Thoracic aorta (tissue), 2 donors: ENCODE data around the gene TINCR. TPM values are rescaled to one million over a fixed set of nuclear protein-coding genes. Genes with fewer than 3 reads are reported as not detected.
"Not testable (repeated sequence)": the region's sequence is repeated elsewhere in the genome, so short reads cannot be mapped to it uniquely, and the experiment has no call there.

Source experiments
- ATAC-seq: fragments of 150-250 bp; one replicate; pipeline ENCODE4 v1.8.0; 2017; ENCODE audit warnings: low read depth; ENCODE audit not compliant: insufficient number of reproducible peaks, low FRiP score
- DNase-seq: peaks from one replicate; pipeline ENCODE4 v3.0.0-alpha.2; 2020; ENCODE audit warnings: low spot score
- H3K27ac ChIP-seq, 2 donors: fragments of 200-600 bp; sonication (generic); 1 replicate in 1 of 2; 2 replicates in 1 of 2; pipeline ENCODE4 v1.5.1; 2016; ENCODE audit warnings: mild to moderate bottlenecking in 2 of 2, moderate library complexity in 2 of 2
- H3K27me3 ChIP-seq: fragments of 200-600 bp; sonication (generic); replicated peaks from 2 replicates; pipeline ENCODE4 v1.6.0; 2016; ENCODE audit warnings: mild to moderate bottlenecking; ENCODE audit not compliant: insufficient read depth
- H3K36me3 ChIP-seq: fragments of 200-600 bp; sonication (generic); one replicate; pipeline ENCODE4 v1.5.1; 2016
- H3K4me1 ChIP-seq, 2 donors: fragments of 200-600 bp; sonication (generic); 1 replicate in 1 of 2; 2 replicates in 1 of 2; pipeline versions ENCODE4 v1.5.1 to v1.6.0; 2016; ENCODE audit warnings: low read depth in 2 of 2, mild to moderate bottlenecking in 1 of 2; ENCODE audit not compliant: control insufficient read depth in 1 of 2
- H3K4me3 ChIP-seq: fragments of 200-600 bp; sonication (generic); 2 replicates; pipeline ENCODE4 v1.5.1; 2016; ENCODE audit warnings: mild to moderate bottlenecking
- H3K9me3 ChIP-seq: fragments of 200-600 bp; sonication (generic); 2 replicates; pipeline ENCODE4 v1.5.1; 2016
- total RNA-seq, 2 donors: library from RNA; depleted of rRNA; stranded (reverse); fragments of >200 nt; gene quantifications; one replicate each; pipeline versions ENCODE4 v1.1.0 to v1.2.3, GENCODE V29; 2016
- TF ChIP-seq, protein P1 (sequence below): fragments of 200-600 bp; sonication (generic); IDR thresholded peaks from one replicate; pipeline ENCODE4 v1.5.1; 2019; ENCODE audit warnings: antibody characterized with exemption

The TINCR gene
- total RNA-seq, 2 donors from 2014 or later = 0.56 to 2.0 TPM

DNA sequence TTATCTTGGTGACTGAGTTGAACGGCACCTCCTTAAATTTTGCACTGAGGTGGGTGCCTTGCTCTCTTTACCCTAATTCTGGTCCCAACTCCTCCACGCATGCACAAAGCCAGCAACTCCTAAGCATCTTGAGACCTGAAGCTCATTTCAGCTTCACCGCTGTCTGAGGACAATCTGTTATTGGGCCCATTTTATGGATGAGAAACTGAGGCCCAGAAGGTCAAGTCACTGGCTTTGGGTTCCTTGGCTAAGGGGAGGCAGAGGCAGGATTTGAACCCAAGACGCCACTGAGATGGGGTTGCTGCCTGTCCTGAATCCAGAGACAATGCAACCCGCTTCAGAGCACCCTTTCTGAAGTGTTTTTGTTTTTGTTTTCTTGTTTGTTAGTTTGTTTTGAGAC lies 22.7 kb downstream of the TINCR start:
- Histone ChIP-seq H3K36me3 (no peaks in the 10 kb centered on the region), H3K4me3 (no peak overlapping the region), H3K9me3 (no peaks in the 10 kb centered on the region), H3K4me1 (no peaks in the 10 kb centered on the region), H3K27ac (no peak overlapping the region), H3K27me3 (no peaks in the 10 kb centered on the region)
- TF ChIP-seq, protein P1, sequence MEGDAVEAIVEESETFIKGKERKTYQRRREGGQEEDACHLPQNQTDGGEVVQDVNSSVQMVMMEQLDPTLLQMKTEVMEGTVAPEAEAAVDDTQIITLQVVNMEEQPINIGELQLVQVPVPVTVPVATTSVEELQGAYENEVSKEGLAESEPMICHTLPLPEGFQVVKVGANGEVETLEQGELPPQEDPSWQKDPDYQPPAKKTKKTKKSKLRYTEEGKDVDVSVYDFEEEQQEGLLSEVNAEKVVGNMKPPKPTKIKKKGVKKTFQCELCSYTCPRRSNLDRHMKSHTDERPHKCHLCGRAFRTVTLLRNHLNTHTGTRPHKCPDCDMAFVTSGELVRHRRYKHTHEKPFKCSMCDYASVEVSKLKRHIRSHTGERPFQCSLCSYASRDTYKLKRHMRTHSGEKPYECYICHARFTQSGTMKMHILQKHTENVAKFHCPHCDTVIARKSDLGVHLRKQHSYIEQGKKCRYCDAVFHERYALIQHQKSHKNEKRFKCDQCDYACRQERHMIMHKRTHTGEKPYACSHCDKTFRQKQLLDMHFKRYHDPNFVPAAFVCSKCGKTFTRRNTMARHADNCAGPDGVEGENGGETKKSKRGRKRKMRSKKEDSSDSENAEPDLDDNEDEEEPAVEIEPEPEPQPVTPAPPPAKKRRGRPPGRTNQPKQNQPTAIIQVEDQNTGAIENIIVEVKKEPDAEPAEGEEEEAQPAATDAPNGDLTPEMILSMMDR = no peak
- ATAC-seq (no peak), DNase-seq (no peak)

GRCh38 chr19:5542665-5543064 lies 25.1 kb downstream of the TINCR start:
- no peaks in the 10 kb centered on the region for H3K27me3 ChIP-seq
- no peaks in the 10 kb centered on the region for H3K36me3 ChIP-seq
- no peak overlapping the region for H3K4me3 ChIP-seq
- ATAC-seq = no peak
- TF ChIP-seq, protein P1 = no peak
- H3K9me3 ChIP-seq = no peaks in the 10 kb centered on the region
- no peaks in the 10 kb centered on the region for H3K4me1 ChIP-seq
- H3K27ac ChIP-seq = no peak overlapping the region
- no peak for DNase-seq

- Histone ChIP-seq H3K4me3 (no peak overlapping the region), H3K27me3 (no peaks in the 10 kb centered on the region), H3K4me1 (peaks cover 2 to 3% of the 10 kb centered on the region in 2 donors), H3K9me3 (no peaks in the 10 kb centered on the region), H3K36me3 (no peaks in the 10 kb centered on the region), H3K27ac (no peak overlapping the region)
- TF ChIP-seq, protein P1 = no peak
- ATAC-seq (no peak), DNase-seq (no peak)
These were observed 26.3 kb downstream of the TINCR start for GRCh38 chr19:5541456-5541855.

- Histone ChIP-seq H3K9me3 (peaks cover under 1% of the 10 kb centered on the region), H3K4me3 (no peak overlapping the region), H3K27me3 (no peaks in the 10 kb centered on the region), H3K36me3 (no peaks in the 10 kb centered on the region), H3K27ac (no peak overlapping the region), H3K4me1 (peaks cover 6 to 8% of the 10 kb centered on the region in 2 donors)
- no peak for ATAC-seq
- TF ChIP-seq, protein P1 = no peak
- no peak for DNase-seq
These were observed 27.5 kb downstream of the TINCR start for GRCh38 chr19:5540208-5540607.

- ATAC-seq = no peak
- H3K4me1 ChIP-seq = peaks cover 6 to 8% of the 10 kb centered on the region in 2 donors
- no peak overlapping the region for H3K27ac ChIP-seq
- DNase-seq = no peak
- TF ChIP-seq, protein P1 = no peak
- H3K4me3 ChIP-seq = no peak overlapping the region
- no peaks in the 10 kb centered on the region for H3K27me3 ChIP-seq
- H3K9me3 ChIP-seq = peaks cover 14% of the 10 kb centered on the region
- no peaks in the 10 kb centered on the region for H3K36me3 ChIP-seq
These were observed 29.9 kb downstream of the TINCR start for GRCh38 chr19:5537870-5538269.

DNA sequence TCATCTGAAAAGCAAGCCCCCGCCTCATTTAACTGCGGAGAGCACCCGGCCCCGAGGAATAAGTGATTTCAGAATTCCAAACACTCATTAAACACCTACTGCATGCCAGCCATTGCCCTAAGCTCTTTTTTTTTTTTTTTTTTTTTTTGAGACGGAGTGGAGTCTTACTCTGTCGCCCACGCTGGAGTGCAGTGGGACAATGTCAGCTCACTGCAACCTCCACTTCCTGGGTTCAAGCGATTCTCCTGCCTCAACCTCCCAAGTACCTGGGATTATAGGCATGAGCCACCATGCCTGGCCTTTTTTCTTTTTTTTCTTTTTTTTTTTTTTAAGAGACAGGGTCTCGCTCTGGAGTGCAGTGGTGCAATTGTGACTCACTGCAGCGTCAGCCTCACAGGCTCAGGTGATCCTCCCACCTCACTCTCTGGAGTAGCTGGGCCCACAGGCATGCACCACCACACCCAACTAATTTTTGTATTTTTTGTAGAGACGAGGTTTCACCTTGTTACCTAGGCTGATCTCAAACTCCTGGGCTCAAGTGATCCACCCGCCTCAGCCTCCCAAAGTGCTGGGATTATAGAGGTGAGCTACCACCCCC lies 30.7 kb downstream of the TINCR start:
- not testable (repeated sequence) for ATAC-seq, H3K4me1 ChIP-seq, H3K4me3 ChIP-seq, H3K27ac ChIP-seq, H3K27me3 ChIP-seq, DNase-seq, H3K36me3 ChIP-seq
- peaks cover 14% of the 10 kb centered on the region for H3K9me3 ChIP-seq
